Measurements from ENCODE around the gene SPIB.

The SPIB gene

DNA sequence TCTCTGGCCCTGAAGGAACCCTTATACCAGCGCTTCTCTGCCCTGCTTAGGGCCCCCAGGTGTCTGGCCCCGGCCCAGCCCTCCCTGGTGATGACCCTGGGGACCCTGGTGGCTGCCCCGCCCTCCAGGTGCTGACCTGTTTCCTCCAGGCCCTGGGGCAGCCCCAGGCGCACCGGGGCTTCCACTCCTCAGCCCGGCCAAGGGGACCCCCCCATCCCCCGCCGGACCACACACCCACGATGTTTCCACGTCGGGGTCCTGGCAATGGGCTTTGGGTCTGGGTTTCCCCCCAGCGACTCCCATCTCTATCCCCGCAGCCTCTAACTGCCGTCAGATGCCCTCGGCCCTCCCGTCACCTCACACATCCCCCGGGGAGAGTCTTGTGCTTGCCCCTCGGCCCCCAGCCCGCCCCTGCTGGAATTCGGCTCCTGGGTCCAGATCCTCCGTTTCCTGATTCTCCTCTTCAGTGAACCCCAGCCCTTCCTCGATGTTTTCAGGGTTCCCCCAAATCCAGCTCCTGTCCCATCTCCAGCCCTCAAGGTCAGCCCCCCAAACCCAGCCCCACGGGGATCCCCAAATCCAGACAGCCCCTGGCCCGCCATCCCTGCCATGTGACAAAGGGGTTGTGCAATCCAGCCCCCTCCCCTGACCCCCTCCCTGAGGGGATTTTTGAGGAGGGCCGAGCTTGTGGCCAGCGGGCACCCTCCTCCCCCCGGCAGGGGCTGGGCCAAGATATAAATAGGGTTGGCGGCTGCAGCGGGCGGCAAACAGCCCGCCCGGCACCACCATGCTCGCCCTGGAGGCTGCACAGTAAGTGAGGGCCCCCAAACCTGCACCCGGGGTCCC, at the start of gene SPIB:
SPIB (plus strand) TSS at position 763 of the 846 bp plus-strand sequence; CDS start at position 788, 25 bp downstream.
- TF ChIP-seq, protein P1, sequence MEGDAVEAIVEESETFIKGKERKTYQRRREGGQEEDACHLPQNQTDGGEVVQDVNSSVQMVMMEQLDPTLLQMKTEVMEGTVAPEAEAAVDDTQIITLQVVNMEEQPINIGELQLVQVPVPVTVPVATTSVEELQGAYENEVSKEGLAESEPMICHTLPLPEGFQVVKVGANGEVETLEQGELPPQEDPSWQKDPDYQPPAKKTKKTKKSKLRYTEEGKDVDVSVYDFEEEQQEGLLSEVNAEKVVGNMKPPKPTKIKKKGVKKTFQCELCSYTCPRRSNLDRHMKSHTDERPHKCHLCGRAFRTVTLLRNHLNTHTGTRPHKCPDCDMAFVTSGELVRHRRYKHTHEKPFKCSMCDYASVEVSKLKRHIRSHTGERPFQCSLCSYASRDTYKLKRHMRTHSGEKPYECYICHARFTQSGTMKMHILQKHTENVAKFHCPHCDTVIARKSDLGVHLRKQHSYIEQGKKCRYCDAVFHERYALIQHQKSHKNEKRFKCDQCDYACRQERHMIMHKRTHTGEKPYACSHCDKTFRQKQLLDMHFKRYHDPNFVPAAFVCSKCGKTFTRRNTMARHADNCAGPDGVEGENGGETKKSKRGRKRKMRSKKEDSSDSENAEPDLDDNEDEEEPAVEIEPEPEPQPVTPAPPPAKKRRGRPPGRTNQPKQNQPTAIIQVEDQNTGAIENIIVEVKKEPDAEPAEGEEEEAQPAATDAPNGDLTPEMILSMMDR (IDR thresholded peaks at IDR 0.05; ENCODE audit: control insufficient read depth, insufficient read depth, low read depth, low read length, missing control alignments), result no peak
- no peak within 1 kb of the TSS for H3K4me3 ChIP-seq (ENCODE audit: control insufficient read depth, low read depth, low read length)
- DNase-seq (ENCODE audit: low read depth), result no peak

DNA sequence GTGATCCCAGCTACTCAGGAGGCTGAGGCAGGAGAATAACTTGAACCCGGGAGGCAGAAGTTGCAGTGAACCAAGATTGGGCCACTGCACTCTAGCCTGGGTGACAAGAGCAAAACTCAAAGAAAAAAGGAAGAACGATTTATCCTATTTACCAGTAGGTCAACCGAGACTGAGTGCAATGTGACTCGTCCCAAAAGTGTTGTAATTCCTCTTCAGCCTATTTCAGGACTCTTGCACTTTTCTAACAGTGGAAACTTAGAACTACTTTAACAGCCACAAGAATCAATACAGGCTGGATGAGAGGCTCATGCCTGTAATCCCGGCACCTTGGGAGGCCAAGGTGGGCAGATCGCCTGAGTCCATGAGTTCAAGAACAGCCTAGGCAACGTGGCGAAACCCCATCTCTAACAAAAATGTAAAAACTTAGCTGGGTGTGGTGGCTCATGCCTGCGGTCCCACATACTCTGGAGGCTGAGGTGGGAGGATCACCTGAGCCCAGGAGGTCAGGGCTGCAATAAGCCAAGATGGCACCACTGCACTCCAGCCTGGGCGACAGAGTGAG, 46.7 kb upstream of the SPIB start:
- H3K4me3 ChIP-seq (ENCODE audit: control insufficient read depth, low read depth, low read length), result no peak overlapping the region
- no peak for DNase-seq (ENCODE audit: low read depth)
- TF ChIP-seq, protein P1 (IDR thresholded peaks at IDR 0.05; ENCODE audit: control insufficient read depth, insufficient read depth, low read depth, low read length, missing control alignments), result no peak

DNA sequence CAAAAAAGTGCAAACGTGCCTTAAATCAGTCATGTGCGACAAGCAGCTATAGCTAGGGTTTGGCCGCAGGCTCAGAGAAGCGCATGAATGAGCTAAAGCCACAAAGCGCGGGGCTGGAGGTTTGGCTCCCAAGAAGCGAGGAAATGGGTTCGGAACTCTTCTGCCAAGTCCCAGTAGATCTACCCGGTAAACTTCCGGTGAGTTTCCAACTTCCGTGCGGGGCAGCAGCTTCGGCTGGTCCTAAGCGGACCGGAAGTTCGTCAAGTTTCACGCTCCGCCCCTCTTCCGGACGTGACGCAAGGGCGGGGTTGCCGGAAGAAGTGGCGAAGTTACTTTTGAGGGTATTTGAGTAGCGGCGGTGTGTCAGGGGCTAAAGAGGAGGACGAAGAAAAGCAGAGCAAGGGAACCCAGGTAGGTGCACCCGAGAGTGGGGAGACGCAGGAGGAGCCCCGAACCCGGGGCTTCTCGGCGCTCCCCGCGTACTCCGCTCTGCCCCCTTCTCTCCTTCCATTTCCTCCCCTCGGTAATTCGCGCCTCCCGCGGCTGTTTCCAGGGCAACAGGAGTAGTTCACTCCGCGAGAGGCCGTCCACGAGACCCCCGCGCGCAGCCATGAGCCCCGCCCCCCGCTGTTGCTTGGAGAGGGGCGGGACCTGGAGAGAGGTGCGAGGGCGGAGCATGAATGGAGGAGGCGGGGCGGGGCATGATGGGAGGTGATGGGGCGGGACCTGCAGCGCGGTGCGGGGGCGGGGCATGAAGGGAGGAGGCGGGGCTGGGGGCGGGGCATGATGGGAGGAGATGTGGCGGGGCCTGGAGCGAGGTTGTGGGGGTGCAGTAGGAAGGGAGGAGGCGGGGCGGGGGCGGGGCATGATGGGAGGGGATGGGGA, 42.3 kb upstream of the SPIB start, which contains the start of gene NR1H2:
NR1H2 (plus strand) TSS at position 292 of the 885 bp plus-strand sequence. CDS start 1,149 bp downstream, outside the sequence.
- TF ChIP-seq, protein P1 (IDR thresholded peaks at IDR 0.05; ENCODE audit: control insufficient read depth, insufficient read depth, low read depth, low read length, missing control alignments), result no peak
- DNase-seq (ENCODE audit: low read depth), result peak; percentile 95
- peak within 1 kb of the TSS; percentile 79 for H3K4me3 ChIP-seq (ENCODE audit: control insufficient read depth, low read depth, low read length)

DNA sequence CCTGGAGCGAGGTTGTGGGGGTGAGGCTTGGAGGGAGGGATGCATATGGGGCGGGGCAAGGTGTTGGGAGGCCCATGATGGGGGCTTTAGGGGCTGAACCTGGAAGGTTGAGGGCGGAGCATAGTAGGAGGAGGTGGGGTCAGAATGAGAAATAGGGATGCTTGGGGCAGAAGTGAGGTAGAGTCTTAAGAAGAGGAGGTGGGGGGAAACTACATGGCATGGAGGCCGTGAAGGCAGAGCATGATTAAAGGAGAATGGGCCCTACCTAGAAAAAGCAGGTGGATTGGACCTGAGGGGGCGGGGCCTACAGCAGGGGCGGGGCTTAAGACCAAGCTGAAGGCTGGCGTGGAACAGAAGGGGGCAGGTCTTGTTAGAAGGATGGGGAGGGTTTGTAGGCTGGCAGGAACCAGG, 41.7 kb upstream of the SPIB start:
- peak overlapping the region; percentile 79 for H3K4me3 ChIP-seq (ENCODE audit: control insufficient read depth, low read depth, low read length)
- TF ChIP-seq, protein P1 (IDR thresholded peaks at IDR 0.05; ENCODE audit: control insufficient read depth, insufficient read depth, low read depth, low read length, missing control alignments), result no peak
- DNase-seq (ENCODE audit: low read depth), result no peak

DNA sequence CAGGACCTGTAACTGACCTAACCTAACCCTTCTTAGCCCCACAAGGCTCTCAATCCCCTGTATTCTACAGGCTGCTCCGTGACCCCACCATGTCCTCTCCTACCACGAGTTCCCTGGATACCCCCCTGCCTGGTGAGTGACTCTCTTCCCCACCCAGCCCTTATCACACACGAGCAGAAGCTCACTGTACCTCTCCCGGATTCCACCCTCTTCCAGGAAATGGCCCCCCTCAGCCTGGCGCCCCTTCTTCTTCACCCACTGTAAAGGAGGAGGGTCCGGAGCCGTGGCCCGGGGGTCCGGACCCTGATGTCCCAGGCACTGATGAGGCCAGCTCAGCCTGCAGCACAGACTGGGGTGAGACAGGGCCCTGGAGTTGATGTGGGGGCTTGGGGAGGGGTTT, 41.2 kb upstream of the SPIB start:
- no peak for DNase-seq (ENCODE audit: low read depth)
- TF ChIP-seq, protein P1 (IDR thresholded peaks at IDR 0.05; ENCODE audit: control insufficient read depth, insufficient read depth, low read depth, low read length, missing control alignments), result no peak
- H3K4me3 ChIP-seq (ENCODE audit: control insufficient read depth, low read depth, low read length), result no peak overlapping the region

DNA sequence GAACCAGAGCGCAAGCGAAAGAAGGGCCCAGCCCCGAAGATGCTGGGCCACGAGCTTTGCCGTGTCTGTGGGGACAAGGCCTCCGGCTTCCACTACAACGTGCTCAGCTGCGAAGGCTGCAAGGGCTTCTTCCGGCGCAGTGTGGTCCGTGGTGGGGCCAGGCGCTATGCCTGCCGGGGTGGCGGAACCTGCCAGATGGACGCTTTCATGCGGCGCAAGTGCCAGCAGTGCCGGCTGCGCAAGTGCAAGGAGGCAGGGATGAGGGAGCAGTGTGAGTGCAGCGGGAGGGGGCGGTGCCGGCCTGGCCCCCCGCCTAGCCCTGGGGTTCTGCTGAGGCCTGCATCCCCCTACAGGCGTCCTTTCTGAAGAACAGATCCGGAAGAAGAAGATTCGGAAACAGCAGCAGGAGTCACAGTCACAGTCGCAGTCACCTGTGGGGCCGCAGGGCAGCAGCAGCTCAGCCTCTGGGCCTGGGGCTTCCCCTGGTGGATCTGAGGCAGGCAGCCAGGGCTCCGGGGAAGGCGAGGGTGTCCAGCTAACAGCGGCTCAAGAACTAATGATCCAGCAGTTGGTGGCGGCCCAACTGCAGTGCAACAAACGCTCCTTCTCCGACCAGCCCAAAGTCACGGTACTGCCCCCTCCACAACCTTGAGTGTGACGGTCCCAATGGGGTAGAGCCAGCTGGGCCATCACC, 40.4 kb upstream of the SPIB start:
- H3K4me3 ChIP-seq (ENCODE audit: control insufficient read depth, low read depth, low read length), result no peak overlapping the region
- DNase-seq (ENCODE audit: low read depth), result no peak
- TF ChIP-seq, protein P1 (IDR thresholded peaks at IDR 0.05; ENCODE audit: control insufficient read depth, insufficient read depth, low read depth, low read length, missing control alignments), result no peak
